ENCODE results near the gene PARD6G. TPM values are rescaled to one million over a fixed set of nuclear protein-coding genes. Genes with fewer than 3 reads are reported as not detected.
"Not testable (repeated sequence)": the region's sequence is repeated elsewhere in the genome, so short reads cannot be mapped to it uniquely, and the experiment has no call there.

Gene PARD6G
- total RNA-seq, 1 donor from 2014 or later: 25.2 TPM

GRCh38 chr18:80228051-80228848 lies 19.1 kb downstream of the PARD6G start:
- peaks cover 7% of the 10 kb centered on the region for H3K9me3 Mint-ChIP-seq (ENCODE audit: unreplicated experiment)
- H3K27ac Mint-ChIP-seq (ENCODE audit: unreplicated experiment): no peak overlapping the region
- peaks cover 25% of the 10 kb centered on the region for H3K4me1 Mint-ChIP-seq (ENCODE audit: low read depth, unreplicated experiment)
- no peak for DNase-seq
- no peak overlapping the region for H3K4me3 Mint-ChIP-seq (ENCODE audit: unreplicated experiment)
- no peak for TF ChIP-seq CTCF (IDR thresholded peaks at IDR 0.05; ENCODE audit: partially characterized antibody, unreplicated experiment)
- H3K36me3 Mint-ChIP-seq (ENCODE audit: unreplicated experiment): no peaks in the 10 kb centered on the region
- peaks cover 4% of the 10 kb centered on the region for H3K27me3 Mint-ChIP-seq (ENCODE audit: unreplicated experiment)

GRCh38 chr18:80227472-80227871 lies 19.8 kb downstream of the PARD6G start:
- no peak for TF ChIP-seq CTCF (IDR thresholded peaks at IDR 0.05; ENCODE audit: partially characterized antibody, unreplicated experiment)
- no peak for DNase-seq
- peaks cover 25% of the 10 kb centered on the region for H3K4me1 Mint-ChIP-seq (ENCODE audit: low read depth, unreplicated experiment)
- no peaks in the 10 kb centered on the region for H3K36me3 Mint-ChIP-seq (ENCODE audit: unreplicated experiment)
- H3K9me3 Mint-ChIP-seq (ENCODE audit: unreplicated experiment): peaks cover 6% of the 10 kb centered on the region
- no peak overlapping the region for H3K4me3 Mint-ChIP-seq (ENCODE audit: unreplicated experiment)
- peaks cover 4% of the 10 kb centered on the region for H3K27me3 Mint-ChIP-seq (ENCODE audit: unreplicated experiment)
- no peak overlapping the region for H3K27ac Mint-ChIP-seq (ENCODE audit: unreplicated experiment)

GRCh38 chr18:80225685-80226084 lies 21.6 kb downstream of the PARD6G start:
- Mint-ChIP-seq H3K27ac (ENCODE audit: unreplicated experiment) (no peak overlapping the region), H3K27me3 (ENCODE audit: unreplicated experiment) (peaks cover 5% of the 10 kb centered on the region), H3K36me3 (ENCODE audit: unreplicated experiment) (peaks cover 7% of the 10 kb centered on the region), H3K4me3 (ENCODE audit: unreplicated experiment) (no peak overlapping the region), H3K4me1 (ENCODE audit: low read depth, unreplicated experiment) (peaks cover 25% of the 10 kb centered on the region), H3K9me3 (ENCODE audit: unreplicated experiment) (peaks cover 4% of the 10 kb centered on the region)
- no peak for DNase-seq
- TF ChIP-seq CTCF (IDR thresholded peaks at IDR 0.05; ENCODE audit: partially characterized antibody, unreplicated experiment): no peak

GRCh38 chr18:80223581-80224148 lies 23.6 kb downstream of the PARD6G start:
- Mint-ChIP-seq H3K36me3 (ENCODE audit: unreplicated experiment) (peaks cover 7% of the 10 kb centered on the region), H3K27ac (ENCODE audit: unreplicated experiment) (no peak overlapping the region), H3K4me3 (ENCODE audit: unreplicated experiment) (no peak overlapping the region), H3K27me3 (ENCODE audit: unreplicated experiment) (peaks cover 5% of the 10 kb centered on the region), H3K9me3 (ENCODE audit: unreplicated experiment) (no peaks in the 10 kb centered on the region), H3K4me1 (ENCODE audit: low read depth, unreplicated experiment) (peaks cover 16% of the 10 kb centered on the region)
- TF ChIP-seq CTCF (IDR thresholded peaks at IDR 0.05; ENCODE audit: partially characterized antibody, unreplicated experiment): no peak
- no peak for DNase-seq

GRCh38 chr18:80219488-80219887 lies 27.8 kb downstream of the PARD6G start:
- H3K9me3 Mint-ChIP-seq (ENCODE audit: unreplicated experiment); H3K4me3 Mint-ChIP-seq (ENCODE audit: unreplicated experiment); DNase-seq; H3K4me1 Mint-ChIP-seq (ENCODE audit: low read depth, unreplicated experiment); H3K36me3 Mint-ChIP-seq (ENCODE audit: unreplicated experiment); H3K27me3 Mint-ChIP-seq (ENCODE audit: unreplicated experiment); H3K27ac Mint-ChIP-seq (ENCODE audit: unreplicated experiment): not testable (repeated sequence)

Measured in glutamatergic neuron (in vitro differentiated cells).